Gastroesophageal sphincter (tissue), 3 donors: ENCODE results near the gene GUCA1A.

Experiments
- CTCF ChIP-seq, 4 experiments: fragments of 200-600 bp in 2 of 4; fragments of 450-650 bp in 2 of 4; sonication (generic) in 1 of 4; IDR thresholded peaks; one replicate each; pipeline ENCODE4 v1.5.1; 2017 to 2019; ENCODE audit warnings: antibody characterized with exemption in 4 of 4, mild to moderate bottlenecking in 2 of 4, moderate library complexity in 2 of 4
- POLR2AphosphoS5 ChIP-seq: sonication (generic); formaldehyde crosslinking; IDR thresholded peaks from one replicate; pipeline ENCODE4 v1.6.1; 2017; ENCODE audit warnings: antibody characterized with exemption

- no peak for TF ChIP-seq CTCF (IDR thresholded peaks at IDR 0.05)
- no peak for TF ChIP-seq POLR2AphosphoS5
Measured at GRCh38 chr6:42124223-42124836, 48.8 kb upstream of the GUCA1A start.
